Stimulated activated CD8-positive, alpha-beta memory T cell treated with anti-CD3 and anti-CD28 coated beads, Interleukin-12 subunit alpha, Interleukin-12 subunit beta, amount 100 ng/mL, for 1 hour (primary cell): ENCODE results near the gene FCRL1.

ENCODE experiments used
- DNase-seq: peaks from one replicate; pipeline ENCODE4 v3.0.0-alpha.2; 2020; ENCODE audit warnings: low read depth

FCRL1 gene

DNA sequence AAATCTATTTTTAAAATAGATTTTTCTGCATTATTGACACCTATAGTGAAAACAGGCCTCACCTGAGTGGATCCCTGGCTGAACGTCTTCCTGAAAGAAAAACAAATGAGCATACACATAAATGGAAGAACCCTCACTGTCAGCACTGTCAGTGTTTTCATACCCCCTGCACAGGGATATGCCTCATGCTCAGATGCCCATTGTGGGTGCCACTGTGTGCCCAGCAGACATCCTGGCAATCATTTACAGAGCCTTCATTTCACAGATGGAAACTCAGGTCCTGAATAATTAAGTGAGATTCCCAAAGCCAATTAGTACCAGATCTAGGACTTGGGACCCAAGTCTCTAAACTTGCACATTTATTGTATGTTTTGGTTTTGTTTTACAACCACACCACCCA is 19.9 kb downstream of the FCRL1 start:
- no peak for DNase-seq

DNA sequence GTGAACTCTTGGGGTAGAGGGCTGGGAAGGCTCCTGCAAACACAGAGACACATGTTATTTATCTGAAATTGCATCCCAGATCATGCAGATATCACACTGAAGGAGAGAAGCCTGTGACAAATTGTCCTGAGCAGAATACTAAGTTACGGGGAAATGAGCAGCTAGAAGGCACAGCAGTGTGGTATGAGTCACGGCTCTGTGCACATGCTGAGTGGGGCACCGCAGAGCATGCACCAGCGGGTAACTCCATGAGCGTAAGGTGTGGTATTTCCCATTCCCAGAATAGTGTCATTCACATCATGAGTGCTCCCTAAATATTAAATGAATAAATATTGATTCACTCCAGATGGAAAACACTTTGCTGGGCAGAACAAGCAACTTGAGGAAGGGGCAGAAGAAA is 21.7 kb downstream of the FCRL1 start:
- no peak for DNase-seq

DNA sequence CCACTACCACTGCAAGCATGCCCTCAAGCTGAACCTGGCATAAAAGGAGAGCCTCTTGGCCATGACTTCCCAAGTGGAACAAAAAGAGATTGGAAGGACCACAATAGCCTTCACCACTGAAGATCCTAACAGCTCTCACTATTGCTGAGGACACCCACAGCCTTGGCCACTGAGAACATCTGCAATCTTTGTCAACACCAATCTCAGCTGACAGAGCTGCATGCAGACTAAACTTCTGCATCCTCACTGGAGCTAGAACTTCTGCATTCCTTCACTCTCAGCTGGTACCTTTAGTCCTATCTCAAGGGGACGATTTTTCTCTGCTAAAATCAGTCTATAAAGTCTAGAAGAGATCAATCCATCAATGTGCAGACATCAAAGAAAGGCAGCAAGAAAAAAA is 34.7 kb downstream of the FCRL1 start:
- DNase-seq, result no peak

DNA sequence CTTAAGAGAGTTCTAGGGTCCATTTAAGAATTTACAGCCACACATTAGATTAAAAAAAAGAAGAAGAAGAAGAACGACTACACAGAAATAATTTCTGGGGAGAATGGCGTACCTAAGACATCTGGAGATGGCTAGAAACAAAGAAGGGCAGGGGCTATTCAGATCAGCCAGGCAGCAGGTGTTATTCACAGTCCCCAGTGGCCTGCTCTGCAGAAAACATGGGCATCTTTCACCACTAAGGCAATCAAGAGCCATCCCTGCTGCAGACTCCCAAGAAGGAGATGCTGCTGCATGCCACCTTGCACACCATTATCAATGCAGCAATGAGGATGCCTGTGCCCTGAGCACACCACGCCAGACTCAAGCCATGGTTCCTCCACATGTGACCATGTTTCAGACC is 35.1 kb downstream of the FCRL1 start:
- DNase-seq, result no peak

DNA sequence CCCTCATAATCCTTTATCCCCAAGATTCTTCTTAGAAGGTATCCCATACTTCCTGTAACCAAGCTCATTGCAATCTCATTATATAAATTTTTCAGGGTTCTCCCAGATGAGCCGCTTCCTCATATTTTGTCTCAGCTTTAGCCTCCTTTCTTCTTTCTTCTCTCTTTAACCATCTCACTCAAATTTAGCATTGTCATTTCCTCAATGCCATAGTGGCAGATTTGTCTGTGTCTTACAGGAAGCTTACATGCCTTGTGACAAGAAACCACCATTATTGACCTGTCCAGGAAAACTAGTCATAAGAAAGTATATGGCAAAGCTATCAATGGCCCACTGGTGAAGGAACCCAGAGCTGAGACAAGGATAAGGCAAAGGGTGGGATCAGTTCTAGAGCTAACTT is 37.0 kb downstream of the FCRL1 start:
- no peak for DNase-seq

DNA sequence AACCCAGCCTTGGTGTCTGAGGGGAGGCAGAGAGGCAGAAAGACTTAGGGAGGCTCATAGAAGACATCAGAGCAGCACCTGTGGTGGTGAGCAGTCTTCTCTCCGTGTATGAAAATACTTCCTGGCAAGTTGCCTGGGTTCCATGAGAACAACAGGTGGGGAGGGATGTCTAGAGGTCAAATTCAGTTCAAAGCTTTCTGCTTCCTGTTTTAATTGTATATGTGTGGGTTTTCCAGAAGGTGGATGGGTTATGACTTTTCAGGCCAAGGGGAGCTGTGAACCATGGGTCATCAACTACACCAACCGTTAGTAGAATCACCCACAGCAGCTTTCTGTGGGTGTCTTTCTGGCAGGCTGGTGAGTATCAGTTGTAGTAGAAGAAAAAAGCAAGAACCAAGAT is 38.9 kb downstream of the FCRL1 start:
- DNase-seq, result no peak

DNA sequence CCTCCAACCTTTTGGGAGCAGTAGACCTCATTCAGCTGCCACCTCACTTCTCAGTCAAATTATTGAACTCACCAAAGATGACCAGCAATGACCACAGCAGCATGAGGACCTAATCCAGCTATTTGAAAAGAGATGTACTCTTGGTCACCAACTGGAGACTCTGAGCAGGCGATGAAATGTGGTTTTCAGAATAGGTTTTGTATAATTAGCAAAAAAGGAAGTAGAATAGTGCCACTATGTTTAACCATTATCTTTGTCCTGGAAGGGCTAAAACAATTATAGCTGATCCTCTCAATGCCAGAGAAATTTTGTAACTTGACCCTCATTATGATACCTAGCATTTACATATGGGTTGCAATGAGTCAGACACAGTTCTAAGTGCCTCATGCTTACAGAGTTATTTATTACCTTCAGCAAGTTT is 42.9 kb downstream of the FCRL1 start, which contains the start of gene FCRL2:
Gene FCRL2 (minus strand): TSS at position 162 of the 421 bp plus-strand sequence. CDS start 59 bp downstream, at position 103.
- no peak for DNase-seq

DNA sequence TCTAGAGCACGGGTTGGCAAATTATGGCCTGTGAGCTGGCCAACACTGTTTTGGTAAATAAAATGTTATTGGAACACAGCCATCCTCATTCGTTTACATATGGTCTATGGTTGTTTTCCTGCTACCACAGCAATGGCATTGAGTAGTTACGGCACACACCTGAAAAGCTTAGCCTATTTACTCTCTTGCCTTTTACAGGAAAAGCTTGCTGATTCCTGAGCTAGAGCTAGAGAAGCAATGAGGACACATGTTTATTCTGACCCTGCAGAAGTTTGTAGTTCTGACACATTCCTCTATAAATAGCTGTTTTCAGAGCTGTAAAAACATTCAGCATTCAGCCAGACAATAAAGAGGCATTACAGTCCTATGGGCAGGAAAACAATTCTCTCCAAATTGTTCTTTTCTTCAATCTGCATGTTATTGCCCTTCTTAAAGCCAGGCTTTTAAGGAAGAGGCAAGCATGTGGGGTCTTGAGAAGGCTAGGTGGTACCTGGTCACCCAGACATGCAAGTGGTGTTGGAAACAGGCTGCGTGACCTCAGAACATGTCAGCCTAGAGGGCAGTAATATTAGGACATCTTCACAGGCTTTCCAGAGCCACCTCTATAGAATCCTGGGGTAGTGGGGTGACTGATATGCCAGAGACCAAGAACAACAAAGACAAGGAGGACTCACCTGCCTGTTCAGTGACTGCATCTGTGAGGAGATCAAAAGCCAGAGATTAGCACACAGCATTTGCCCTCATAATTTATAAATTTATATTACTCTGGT is 44.6 kb downstream of the FCRL1 start:
- no peak for DNase-seq

DNA sequence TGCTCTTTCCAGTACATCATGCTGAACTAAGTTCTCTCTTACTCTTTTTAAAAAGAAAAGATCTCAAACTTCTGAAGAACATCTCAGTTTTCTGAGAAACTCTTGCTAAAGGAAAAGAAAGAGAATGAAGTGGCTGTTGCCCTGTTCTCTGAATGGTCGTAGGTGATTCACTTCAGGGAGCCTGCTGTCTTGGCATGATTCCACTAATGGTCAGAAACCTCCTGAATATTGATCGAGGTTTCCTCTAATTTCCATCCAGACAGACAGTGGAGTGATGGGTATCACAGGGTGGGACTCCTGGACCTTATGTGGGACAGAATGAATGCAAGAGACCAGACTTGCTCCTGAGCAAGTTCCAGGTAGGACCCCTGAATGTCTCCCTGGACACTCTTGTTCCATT is 45.5 kb downstream of the FCRL1 start:
- DNase-seq, result no peak

DNA sequence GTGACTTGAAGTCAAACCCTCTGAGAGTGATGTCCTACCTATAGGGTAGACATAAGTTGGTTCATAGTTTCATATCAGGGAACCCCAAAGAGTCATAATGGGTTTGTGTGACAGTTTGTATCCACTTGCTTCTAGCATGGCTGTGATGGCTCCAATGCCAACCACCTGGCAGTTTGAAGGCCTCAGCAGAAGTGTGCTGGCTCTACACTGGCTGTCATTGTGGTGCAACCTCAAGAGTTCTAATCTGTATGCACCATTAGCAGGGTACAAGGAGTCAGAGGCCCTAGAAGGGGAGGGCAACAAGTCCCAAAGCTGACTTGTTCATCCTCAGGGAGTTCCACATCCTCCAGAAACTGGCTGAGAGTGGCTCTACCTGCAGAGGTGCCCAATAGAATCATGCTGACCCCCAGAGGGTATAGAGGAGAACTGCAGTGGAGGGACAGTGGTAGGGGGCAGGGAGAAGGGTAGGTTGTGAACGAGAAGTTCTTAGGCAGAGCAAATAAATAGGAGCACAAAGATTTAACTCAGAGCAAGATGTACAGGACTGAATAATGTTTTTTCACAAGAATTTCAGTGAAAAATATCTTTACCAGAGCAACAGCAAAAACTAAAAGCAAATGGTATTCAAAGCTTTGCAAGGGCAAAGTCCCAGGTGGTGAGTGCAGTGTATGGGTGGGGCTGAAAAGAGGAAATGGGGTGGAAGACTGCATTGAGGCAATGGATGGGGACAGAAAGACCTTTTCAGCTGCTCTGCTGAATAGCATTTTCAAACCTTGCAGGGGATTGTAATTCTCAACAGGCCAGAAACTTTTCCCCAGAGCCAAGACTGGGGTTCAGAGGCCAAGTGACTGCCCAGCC is 46.2 kb downstream of the FCRL1 start:
- no peak for DNase-seq

DNA sequence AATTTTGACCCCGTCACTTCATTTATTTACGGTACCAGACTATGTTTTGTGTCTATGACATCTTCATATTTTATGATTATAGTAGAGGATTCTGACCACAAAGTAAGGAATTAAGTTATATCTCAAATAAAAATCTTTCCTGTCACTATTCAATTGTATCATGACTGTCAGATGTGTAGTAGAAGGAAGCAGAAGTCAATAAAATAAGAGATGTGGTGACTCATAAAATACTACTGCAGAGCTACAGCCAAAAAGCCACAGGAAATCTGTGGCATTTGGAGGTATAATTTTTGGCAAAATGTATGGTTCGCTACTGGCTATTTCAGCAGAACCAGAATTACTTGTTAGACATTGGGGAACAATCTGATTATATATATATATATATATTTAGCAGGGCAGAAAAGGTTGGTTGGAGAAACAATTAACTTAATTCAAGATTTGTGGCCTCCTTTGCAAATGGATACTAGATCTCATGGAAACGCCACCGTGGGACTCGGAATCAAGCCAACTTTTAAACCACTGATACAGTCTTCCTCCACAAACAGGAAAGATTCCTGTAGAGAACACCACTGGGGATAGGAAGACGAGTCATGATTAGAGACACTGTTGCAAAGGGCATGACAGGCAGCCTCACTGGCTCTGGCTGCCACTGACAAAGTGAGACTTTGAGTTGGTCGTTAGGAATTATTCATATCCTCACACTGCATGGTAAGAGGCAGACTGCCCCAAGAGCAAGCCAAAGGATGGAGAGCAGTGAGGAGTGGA is 48.1 kb downstream of the FCRL1 start:
- DNase-seq, result no peak

DNA sequence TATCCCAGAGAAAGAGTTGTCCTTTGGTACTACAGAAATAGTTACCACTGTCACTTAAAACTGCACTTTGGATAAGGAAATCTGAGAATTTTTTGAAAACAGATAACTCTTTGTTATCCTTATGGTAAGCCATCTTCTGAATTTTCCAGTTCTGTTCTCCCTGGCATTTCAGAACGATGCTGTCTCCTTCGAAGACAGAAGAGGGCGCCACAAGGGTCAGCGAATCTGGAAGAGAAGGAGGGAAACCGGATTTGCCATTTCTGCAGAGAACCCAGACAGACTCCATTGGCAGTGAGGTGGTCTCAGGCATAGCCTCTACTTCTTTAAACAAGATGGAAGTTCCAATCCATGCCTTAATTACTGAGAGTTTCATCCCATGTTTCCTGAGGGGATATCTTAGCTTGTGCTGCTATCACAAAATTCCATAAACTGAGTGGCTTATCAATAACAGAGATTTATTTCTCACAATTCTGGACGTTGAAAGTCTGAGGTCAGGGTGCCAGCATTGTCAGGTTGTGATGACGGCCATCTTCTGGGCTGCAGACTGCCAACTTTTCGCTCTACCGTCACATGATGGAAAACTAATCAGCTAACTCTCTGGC is 49.4 kb downstream of the FCRL1 start:
- DNase-seq, result no peak

DNA sequence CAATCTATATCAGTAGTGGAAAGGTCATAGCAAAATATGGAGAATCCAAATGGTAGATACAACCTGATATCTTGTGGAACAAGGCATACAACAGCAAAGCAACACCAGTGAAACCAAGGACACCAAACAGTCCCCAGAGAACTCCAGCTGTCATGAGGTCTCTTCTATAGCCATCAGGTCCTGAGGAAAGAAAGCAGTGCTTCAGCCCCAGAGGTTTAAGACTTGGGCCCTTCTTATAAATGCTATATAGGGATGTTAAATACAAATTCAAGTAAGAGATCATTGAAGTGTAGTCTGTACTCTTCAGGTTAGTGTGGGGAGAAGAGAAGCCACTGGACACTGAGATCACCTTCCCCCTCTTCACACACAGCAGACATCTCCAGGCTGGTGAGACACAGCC is 53.1 kb downstream of the FCRL1 start:
- DNase-seq, result no peak

DNA sequence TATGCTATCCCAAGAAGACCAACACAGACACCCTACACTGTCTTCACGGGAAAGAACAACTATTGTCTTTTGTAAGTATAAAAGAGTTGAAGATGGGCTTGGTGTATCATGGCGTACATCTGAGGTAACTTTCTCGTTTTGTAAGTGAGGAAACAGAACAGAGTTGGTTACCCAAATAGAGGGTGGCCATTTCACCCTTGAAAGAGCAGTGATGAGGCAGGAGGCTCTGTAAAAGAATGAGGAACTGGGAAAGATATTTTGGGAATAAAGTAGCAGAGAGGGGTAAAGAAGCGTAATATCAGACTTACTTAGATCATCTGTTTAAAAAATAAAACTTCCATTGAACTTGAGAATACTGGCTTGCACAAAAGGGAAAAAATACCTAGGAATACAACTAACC is 61.9 kb downstream of the FCRL1 start:
- no peak for DNase-seq

DNA sequence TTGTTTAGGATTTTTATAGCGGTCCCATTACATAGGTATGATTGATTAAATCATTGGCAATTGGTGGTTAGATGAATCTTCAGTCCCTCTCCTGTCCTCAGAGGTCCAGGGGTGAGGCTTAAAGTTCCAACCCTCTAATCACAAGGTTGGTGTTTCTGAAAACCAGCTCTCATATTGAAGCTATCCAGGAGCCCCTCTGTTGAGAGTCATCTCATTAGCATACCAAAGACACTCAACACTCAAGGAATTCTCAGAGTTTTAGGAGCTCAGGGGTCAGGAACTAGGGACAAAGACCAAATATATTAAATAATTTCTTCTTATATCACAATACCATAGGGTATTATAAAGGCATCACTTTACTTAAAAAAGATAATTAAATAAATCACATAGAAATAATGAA is 66.3 kb downstream of the FCRL1 start:
- DNase-seq, result no peak

DNA sequence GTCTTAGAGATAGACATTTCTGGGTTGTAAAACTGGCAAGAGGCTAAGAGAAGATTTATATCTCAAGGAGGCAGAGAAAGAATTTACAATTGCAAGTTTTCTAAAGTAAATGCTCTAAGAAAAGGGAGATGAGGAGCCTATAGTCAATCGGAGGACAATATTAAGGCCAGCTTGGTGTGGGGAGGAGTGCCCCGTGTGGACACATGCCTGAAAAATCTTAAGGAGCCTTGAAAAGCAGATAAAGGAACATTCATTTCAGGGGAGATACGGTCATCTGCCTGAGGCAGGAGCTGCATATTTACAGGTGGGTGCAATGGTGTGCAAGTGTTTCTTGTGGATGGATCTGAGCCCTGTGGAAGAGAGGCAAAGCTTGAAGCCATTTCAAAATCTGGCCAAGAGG is 68.6 kb downstream of the FCRL1 start:
- DNase-seq, result no peak

DNA sequence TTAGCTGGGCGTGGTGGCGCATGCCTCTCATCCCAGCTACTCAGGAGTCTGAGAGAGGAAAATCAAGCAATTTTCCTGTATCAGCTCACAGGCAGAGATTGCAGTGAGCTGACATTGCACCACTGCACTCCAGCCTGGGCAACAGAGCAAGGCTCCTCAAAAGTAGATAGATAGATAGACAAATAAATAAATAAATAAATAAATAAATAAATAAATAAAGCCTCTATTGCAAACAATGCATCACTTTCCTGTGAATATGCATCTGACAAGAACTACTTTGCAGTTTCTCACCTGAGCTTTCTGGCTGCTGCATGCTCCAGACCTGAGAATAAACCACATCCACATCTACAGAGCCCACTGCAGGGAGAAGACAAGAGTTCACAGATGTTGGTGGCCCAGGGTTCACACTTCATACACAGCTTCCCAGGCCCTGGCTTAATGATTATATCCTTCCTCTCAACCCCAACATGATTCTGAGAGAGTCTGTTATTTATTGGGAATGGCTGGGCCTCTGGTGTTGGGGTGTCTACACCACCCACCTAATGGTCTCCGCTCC is 71.6 kb downstream of the FCRL1 start:
- no peak for DNase-seq
